Adipocyte (in vitro differentiated cells): ENCODE measurements around the gene SGIP1.

Experiments used
- DNase-seq: peaks from one replicate; pipeline ENCODE4 v3.0.0-alpha.2; 2015; ENCODE audit warnings: low read depth
- H3K27me3 ChIP-seq: replicated peaks from 2 replicates; pipeline ENCODE4 v1.7.0; 2013; ENCODE audit warnings: mild to moderate bottlenecking, low read length, moderate library complexity; ENCODE audit not compliant: control insufficient read depth, insufficient read depth
- H3K36me3 ChIP-seq: 2 replicates; pipeline ENCODE4 v1.7.0; 2013; ENCODE audit warnings: low read length, mild to moderate bottlenecking, moderate library complexity; ENCODE audit not compliant: control insufficient read depth, insufficient read depth, severe bottlenecking
- H3K4me1 ChIP-seq: 2 replicates; pipeline ENCODE4 v1.7.0; 2013; ENCODE audit warnings: mild to moderate bottlenecking, low read length, moderate library complexity; ENCODE audit not compliant: control insufficient read depth, insufficient read depth
- H3K4me3 ChIP-seq: 2 replicates; pipeline ENCODE4 v1.7.0; 2013; ENCODE audit warnings: mild to moderate bottlenecking, low read length, moderate library complexity
- H3K9ac ChIP-seq: 2 replicates; pipeline ENCODE4 v1.7.0; 2013; ENCODE audit warnings: mild to moderate bottlenecking, low read length, moderate library complexity
- H3K9me3 ChIP-seq: 2 replicates; pipeline ENCODE4 v1.7.0; 2013; ENCODE audit warnings: mild to moderate bottlenecking, low read length, moderate library complexity; ENCODE audit not compliant: control insufficient read depth

The SGIP1 gene

GRCh38 chr1:66533804-66534740 is at the start of gene SGIP1:
SGIP1 (plus strand) TSS chr1:66534153; CDS start chr1:66534359, 206 bp downstream.
- DNase-seq, result peak; percentile 85

GRCh38 chr1:66489151-66489550 is 44.8 kb upstream of the SGIP1 start:
- H3K27me3 ChIP-seq, result no peaks in the 10 kb centered on the region
- no peaks in the 10 kb centered on the region for H3K9me3 ChIP-seq
- DNase-seq, result peak; percentile 40
- H3K4me1 ChIP-seq, result peaks cover 21% of the 10 kb centered on the region
- no peak overlapping the region for H3K4me3 ChIP-seq
- peak overlapping the region; percentile 30 for H3K9ac ChIP-seq
- H3K36me3 ChIP-seq, result no peaks in the 10 kb centered on the region

More at GRCh38 chr1:66533804-66534740, at the start of gene SGIP1:
- peaks cover 5% of the 10 kb centered on the region for H3K4me1 ChIP-seq
- H3K36me3 ChIP-seq, result no peaks in the 10 kb centered on the region
- H3K4me3 ChIP-seq, result peak within 1 kb of the TSS; percentile 79
- no peaks in the 10 kb centered on the region for H3K9me3 ChIP-seq
- no peaks in the 10 kb centered on the region for H3K27me3 ChIP-seq
- H3K9ac ChIP-seq, result peak within 1 kb of the TSS; percentile 81

GRCh38 chr1:66489972-66490601 is 43.9 kb upstream of the SGIP1 start:
- H3K27me3 ChIP-seq, result no peaks in the 10 kb centered on the region
- H3K36me3 ChIP-seq, result no peaks in the 10 kb centered on the region
- H3K9ac ChIP-seq, result no peak overlapping the region
- H3K4me1 ChIP-seq, result peaks cover 21% of the 10 kb centered on the region
- H3K9me3 ChIP-seq, result no peaks in the 10 kb centered on the region
- DNase-seq, result peak; percentile 42
- H3K4me3 ChIP-seq, result no peak overlapping the region

GRCh38 chr1:66490816-66491215 is 43.1 kb upstream of the SGIP1 start:
- peak; percentile 77 for DNase-seq

GRCh38 chr1:66492424-66492823 is 41.5 kb upstream of the SGIP1 start:
- no peak overlapping the region for H3K9ac ChIP-seq
- no peak overlapping the region for H3K4me3 ChIP-seq
- H3K9me3 ChIP-seq, result no peaks in the 10 kb centered on the region
- H3K27me3 ChIP-seq, result no peaks in the 10 kb centered on the region
- H3K36me3 ChIP-seq, result no peaks in the 10 kb centered on the region
- peaks cover 21% of the 10 kb centered on the region for H3K4me1 ChIP-seq
- DNase-seq, result no peak

More at GRCh38 chr1:66490816-66491215, 43.1 kb upstream of the SGIP1 start:
- H3K9ac ChIP-seq, result no peak overlapping the region
- no peaks in the 10 kb centered on the region for H3K27me3 ChIP-seq
- H3K4me1 ChIP-seq, result peaks cover 21% of the 10 kb centered on the region
- H3K4me3 ChIP-seq, result no peak overlapping the region
- H3K36me3 ChIP-seq, result no peaks in the 10 kb centered on the region
- H3K9me3 ChIP-seq, result no peaks in the 10 kb centered on the region

GRCh38 chr1:66493731-66494130 is 40.2 kb upstream of the SGIP1 start:
- no peak overlapping the region for H3K9ac ChIP-seq
- no peaks in the 10 kb centered on the region for H3K9me3 ChIP-seq
- no peak for DNase-seq
- peaks cover 21% of the 10 kb centered on the region for H3K4me1 ChIP-seq
- H3K27me3 ChIP-seq, result no peaks in the 10 kb centered on the region
- no peaks in the 10 kb centered on the region for H3K36me3 ChIP-seq
- H3K4me3 ChIP-seq, result no peak overlapping the region

GRCh38 chr1:66494482-66494881 is 39.5 kb upstream of the SGIP1 start:
- Histone ChIP-seq H3K4me1 (peaks cover 15% of the 10 kb centered on the region), H3K27me3 (no peaks in the 10 kb centered on the region), H3K36me3 (no peaks in the 10 kb centered on the region), H3K4me3 (no peak overlapping the region), H3K9ac (no peak overlapping the region), H3K9me3 (no peaks in the 10 kb centered on the region)
- DNase-seq, result no peak

GRCh38 chr1:66495495-66495894 is 38.5 kb upstream of the SGIP1 start:
- H3K27me3 ChIP-seq, result no peaks in the 10 kb centered on the region
- no peak overlapping the region for H3K4me3 ChIP-seq
- H3K9me3 ChIP-seq, result no peaks in the 10 kb centered on the region
- peaks cover 7% of the 10 kb centered on the region for H3K4me1 ChIP-seq
- H3K36me3 ChIP-seq, result no peaks in the 10 kb centered on the region
- peak; percentile 25 for DNase-seq
- no peak overlapping the region for H3K9ac ChIP-seq

- H3K36me3 ChIP-seq, result no peaks in the 10 kb centered on the region
- H3K9me3 ChIP-seq, result no peaks in the 10 kb centered on the region
- no peaks in the 10 kb centered on the region for H3K27me3 ChIP-seq
- no peak overlapping the region for H3K4me3 ChIP-seq
- DNase-seq, result no peak
- no peak overlapping the region for H3K9ac ChIP-seq
- H3K4me1 ChIP-seq, result peaks cover 5% of the 10 kb centered on the region
Measured at GRCh38 chr1:66497910-66498309, 36.0 kb upstream of the SGIP1 start.

- Histone ChIP-seq H3K9me3 (no peaks in the 10 kb centered on the region), H3K36me3 (no peaks in the 10 kb centered on the region), H3K27me3 (no peaks in the 10 kb centered on the region), H3K4me3 (no peak overlapping the region), H3K4me1 (peaks cover 5% of the 10 kb centered on the region), H3K9ac (no peak overlapping the region)
- no peak for DNase-seq
Measured at GRCh38 chr1:66500301-66500700, 33.7 kb upstream of the SGIP1 start.

- no peaks in the 10 kb centered on the region for H3K27me3 ChIP-seq
- H3K36me3 ChIP-seq, result no peaks in the 10 kb centered on the region
- no peak overlapping the region for H3K4me3 ChIP-seq
- no peak overlapping the region for H3K9ac ChIP-seq
- no peak for DNase-seq
- peaks cover 22% of the 10 kb centered on the region for H3K4me1 ChIP-seq
- H3K9me3 ChIP-seq, result no peaks in the 10 kb centered on the region
Measured at GRCh38 chr1:66502086-66502485, 31.9 kb upstream of the SGIP1 start.
